Nephron (organoid): ENCODE measurements around the gene SNAPIN.
A peak's percentile ranks its signal among the peaks of the same experiment; 100 is the strongest.

Source experiments
- H3K27ac Mint-ChIP-seq, 3 experiments: 2 replicates each; pipeline ENCODE4 v1.8.0; 2020; ENCODE audit warnings: mixed read lengths in 3 of 3, mild to moderate bottlenecking in 2 of 3, moderate library complexity in 1 of 3
- H3K27me3 Mint-ChIP-seq: 2 replicates; pipeline ENCODE4 v1.8.0; 2021; ENCODE audit warnings: low read depth, mild to moderate bottlenecking, moderate library complexity, mixed read lengths
- H3K36me3 Mint-ChIP-seq: 2 replicates; pipeline ENCODE4 v1.8.0; 2020; ENCODE audit warnings: low read depth, mixed read lengths
- H3K4me1 Mint-ChIP-seq: 2 replicates; pipeline ENCODE4 v1.8.0; 2020; ENCODE audit warnings: mixed read lengths
- H3K4me3 Mint-ChIP-seq, 3 experiments: 2 replicates each; pipeline ENCODE4 v1.8.0; 2020; ENCODE audit warnings: mild to moderate bottlenecking in 3 of 3, mixed read lengths in 3 of 3, moderate library complexity in 2 of 3
- H3K9me3 Mint-ChIP-seq: 2 replicates; pipeline ENCODE4 v1.8.0; 2020; ENCODE audit warnings: mixed read lengths
- TF ChIP-seq, protein P1 (sequence below), 3 experiments: fragments of 200-600 bp; sonication (generic); IDR thresholded peaks; one replicate each; pipeline ENCODE4 v1.5.0; 2021; ENCODE audit warnings: antibody characterized with exemption in 3 of 3; ENCODE audit not compliant: unreplicated experiment in 3 of 3

Gene SNAPIN

DNA sequence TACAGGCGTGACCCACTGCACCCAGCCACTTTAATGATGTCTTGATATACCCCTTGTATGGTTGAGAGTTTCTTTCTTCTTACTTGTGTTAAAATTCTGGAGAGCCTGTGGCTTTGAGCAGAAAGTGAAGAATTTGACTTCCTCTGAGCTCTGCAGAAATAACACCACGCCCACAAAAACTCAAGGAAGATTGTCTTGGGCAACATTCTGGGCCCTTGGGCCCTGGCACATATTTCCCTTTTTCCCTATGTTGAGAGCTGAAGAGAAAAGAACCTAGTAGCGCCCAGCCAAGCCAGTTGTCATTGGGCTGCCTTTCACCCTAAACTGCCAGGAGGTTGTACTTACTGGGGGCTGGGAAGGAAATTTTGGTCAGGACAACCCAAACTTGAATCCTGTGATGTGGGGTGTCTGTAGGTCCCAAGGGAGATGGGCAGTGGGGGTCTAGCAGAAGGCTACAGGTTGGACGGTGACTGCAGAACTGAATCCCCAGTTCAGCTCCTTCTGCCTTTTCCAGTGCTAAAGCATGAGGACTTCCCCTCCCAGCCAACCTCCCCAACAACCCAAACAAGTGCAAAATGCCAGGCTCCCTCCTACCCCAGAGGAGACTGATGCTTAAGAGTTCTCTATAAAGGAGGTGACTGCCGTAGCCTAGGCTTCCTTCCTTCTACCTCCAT is 11.7 kb upstream of the SNAPIN start:
- H3K27me3 Mint-ChIP-seq = no peaks in the 10 kb centered on the region

DNA sequence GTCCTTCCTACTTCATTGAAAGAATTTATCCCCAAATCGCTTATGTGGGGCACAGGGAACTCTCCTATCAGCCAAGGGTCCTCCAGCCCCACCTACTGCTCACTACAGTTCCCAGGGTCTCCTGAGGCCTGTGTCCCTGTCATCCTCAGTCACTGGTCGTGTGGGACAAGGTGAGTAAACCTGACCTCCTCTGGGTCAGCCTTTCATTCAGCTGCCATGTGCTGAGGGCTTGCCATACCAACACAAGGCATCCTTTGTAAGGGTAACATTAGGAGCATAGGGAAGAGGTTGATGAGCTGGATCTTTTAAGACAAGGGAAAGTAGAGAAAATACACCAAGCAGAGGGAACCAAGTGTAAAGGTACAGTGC is 11.2 kb upstream of the SNAPIN start:
- Mint-ChIP-seq H3K36me3 (peaks cover 44% of the 10 kb centered on the region), H3K9me3 (no peaks in the 10 kb centered on the region), H3K4me3 (no peak overlapping the region), H3K27me3 (no peaks in the 10 kb centered on the region), H3K27ac (peak overlapping the region; percentile 14 to 54 (median 34)), H3K4me1 (no peaks in the 10 kb centered on the region)
- TF ChIP-seq, protein P1, sequence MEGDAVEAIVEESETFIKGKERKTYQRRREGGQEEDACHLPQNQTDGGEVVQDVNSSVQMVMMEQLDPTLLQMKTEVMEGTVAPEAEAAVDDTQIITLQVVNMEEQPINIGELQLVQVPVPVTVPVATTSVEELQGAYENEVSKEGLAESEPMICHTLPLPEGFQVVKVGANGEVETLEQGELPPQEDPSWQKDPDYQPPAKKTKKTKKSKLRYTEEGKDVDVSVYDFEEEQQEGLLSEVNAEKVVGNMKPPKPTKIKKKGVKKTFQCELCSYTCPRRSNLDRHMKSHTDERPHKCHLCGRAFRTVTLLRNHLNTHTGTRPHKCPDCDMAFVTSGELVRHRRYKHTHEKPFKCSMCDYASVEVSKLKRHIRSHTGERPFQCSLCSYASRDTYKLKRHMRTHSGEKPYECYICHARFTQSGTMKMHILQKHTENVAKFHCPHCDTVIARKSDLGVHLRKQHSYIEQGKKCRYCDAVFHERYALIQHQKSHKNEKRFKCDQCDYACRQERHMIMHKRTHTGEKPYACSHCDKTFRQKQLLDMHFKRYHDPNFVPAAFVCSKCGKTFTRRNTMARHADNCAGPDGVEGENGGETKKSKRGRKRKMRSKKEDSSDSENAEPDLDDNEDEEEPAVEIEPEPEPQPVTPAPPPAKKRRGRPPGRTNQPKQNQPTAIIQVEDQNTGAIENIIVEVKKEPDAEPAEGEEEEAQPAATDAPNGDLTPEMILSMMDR (IDR thresholded peaks at IDR 0.05; ENCODE audit: unreplicated experiment in 3 of 3) = no peak

More for the DNA sequence above, 11.7 kb upstream of the SNAPIN start:
- H3K4me3 Mint-ChIP-seq = no peak overlapping the region
- H3K9me3 Mint-ChIP-seq = no peaks in the 10 kb centered on the region
- peaks cover 49% of the 10 kb centered on the region for H3K36me3 Mint-ChIP-seq
- H3K4me1 Mint-ChIP-seq = no peaks in the 10 kb centered on the region
- TF ChIP-seq, protein P1 (IDR thresholded peaks at IDR 0.05; ENCODE audit: unreplicated experiment in 3 of 3) = no peak
- H3K27ac Mint-ChIP-seq = peak overlapping the region in 2 of 3 experiments; percentile 34 to 53

DNA sequence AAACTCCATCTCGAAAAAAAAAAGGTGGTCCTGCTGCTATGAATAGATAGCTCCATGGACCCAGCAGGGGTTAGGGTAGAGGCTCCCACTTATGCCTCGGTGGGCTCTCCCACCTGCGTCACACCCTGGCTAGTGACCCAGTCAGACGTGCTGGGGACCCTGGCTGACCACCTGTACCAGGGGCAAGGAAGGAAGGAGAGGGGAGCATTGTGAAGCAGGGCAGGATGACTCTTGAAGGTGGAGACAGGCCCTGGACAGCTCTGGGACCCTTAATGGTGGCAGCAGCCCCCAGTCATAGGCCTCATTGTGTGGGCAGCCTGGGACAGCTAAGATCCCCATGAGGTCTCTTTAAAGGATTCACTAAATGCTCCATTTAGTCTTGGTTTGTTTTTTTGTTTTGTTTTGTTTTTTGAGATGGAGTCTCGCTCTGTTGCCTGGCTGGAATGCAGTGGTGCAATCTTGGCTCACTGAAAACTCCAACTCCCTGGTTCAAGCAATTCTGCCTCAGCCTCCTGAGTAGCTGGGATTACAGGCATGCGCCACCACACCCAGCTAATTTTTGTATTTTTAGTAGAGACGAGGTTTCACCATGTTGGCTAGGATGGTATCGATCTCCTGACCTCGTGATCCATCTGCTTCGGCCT is 10.4 kb upstream of the SNAPIN start:
- peaks cover 40% of the 10 kb centered on the region for H3K36me3 Mint-ChIP-seq
- no peaks in the 10 kb centered on the region for H3K4me1 Mint-ChIP-seq
- peak overlapping the region in 2 of 3 experiments; percentile 58 to 66 for H3K27ac Mint-ChIP-seq
- no peak overlapping the region for H3K4me3 Mint-ChIP-seq
- TF ChIP-seq, protein P1 (IDR thresholded peaks at IDR 0.05; ENCODE audit: unreplicated experiment in 3 of 3) = no peak
- H3K9me3 Mint-ChIP-seq = no peaks in the 10 kb centered on the region
- no peaks in the 10 kb centered on the region for H3K27me3 Mint-ChIP-seq

DNA sequence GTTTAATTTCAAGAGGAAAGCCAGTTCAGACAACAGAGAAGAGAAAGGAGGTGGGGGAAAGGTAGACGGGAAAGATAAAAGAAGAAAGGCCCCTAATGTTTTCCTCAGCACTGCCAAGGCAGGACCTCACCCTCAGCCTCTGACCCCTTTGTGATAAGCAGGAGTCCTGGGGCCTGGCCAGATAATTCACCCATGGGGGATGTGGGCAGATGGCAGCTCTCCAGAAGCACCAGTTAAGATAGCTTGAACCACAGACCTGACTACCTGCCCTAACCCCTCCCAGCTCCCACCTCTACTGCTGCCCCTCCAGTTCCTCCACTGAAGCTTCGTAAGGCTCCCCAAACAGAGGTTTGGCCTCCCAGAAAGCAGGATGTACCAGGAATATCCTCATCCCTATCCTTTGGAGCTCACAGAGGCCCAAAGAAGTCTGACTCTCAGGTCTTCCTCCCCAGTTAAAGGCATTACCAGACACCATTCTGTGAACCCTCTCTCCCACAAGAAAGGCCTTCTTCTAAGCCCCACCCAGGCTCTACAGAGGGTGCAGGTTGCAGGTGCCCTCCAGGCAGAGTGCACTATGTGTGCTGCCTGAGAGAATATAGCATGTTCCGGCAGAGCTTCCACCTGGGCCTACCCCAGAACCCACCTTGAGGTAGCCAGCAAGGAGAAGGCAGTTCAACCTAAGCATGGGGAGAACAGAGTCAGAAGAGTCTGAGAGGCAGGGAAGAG is 9.2 kb upstream of the SNAPIN start:
- Mint-ChIP-seq H3K27me3 (no peaks in the 10 kb centered on the region), H3K4me3 (no peak overlapping the region), H3K4me1 (no peaks in the 10 kb centered on the region), H3K27ac (peak overlapping the region in 2 of 3 experiments; percentile 36 to 45), H3K9me3 (no peaks in the 10 kb centered on the region), H3K36me3 (peaks cover 28% of the 10 kb centered on the region)
- TF ChIP-seq, protein P1 (IDR thresholded peaks at IDR 0.05; ENCODE audit: unreplicated experiment in 3 of 3) = no peak

DNA sequence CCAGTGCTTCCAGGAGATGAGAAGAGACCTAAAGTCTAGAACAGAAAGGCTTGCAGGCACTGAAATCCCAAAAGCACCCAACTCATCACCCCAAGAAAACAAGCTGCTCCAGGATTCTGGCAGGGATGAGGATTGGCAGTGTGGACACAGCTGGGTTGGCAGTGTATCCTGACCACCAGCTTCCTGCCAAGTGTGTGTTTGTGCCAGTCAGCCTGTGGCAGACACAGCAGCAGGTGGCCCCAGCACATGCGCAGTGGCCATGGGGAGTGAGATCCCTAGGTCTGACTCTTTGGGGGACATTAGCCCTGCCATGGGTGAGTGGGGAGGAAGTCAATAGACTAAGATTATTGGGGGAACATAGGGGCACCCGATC is 8.7 kb upstream of the SNAPIN start:
- Mint-ChIP-seq H3K27ac (peak overlapping the region in 1 of 3 experiments; percentile 45), H3K9me3 (no peaks in the 10 kb centered on the region), H3K27me3 (no peaks in the 10 kb centered on the region), H3K4me1 (no peaks in the 10 kb centered on the region), H3K36me3 (peaks cover 22% of the 10 kb centered on the region), H3K4me3 (no peak overlapping the region)
- TF ChIP-seq, protein P1 (IDR thresholded peaks at IDR 0.05; ENCODE audit: unreplicated experiment in 3 of 3) = no peak
